Measurements from ENCODE around the gene PLA2G4B. TPM values are rescaled to one million over a fixed set of nuclear protein-coding genes. Genes with fewer than 3 reads are reported as not detected.

PLA2G4B gene, protein sequence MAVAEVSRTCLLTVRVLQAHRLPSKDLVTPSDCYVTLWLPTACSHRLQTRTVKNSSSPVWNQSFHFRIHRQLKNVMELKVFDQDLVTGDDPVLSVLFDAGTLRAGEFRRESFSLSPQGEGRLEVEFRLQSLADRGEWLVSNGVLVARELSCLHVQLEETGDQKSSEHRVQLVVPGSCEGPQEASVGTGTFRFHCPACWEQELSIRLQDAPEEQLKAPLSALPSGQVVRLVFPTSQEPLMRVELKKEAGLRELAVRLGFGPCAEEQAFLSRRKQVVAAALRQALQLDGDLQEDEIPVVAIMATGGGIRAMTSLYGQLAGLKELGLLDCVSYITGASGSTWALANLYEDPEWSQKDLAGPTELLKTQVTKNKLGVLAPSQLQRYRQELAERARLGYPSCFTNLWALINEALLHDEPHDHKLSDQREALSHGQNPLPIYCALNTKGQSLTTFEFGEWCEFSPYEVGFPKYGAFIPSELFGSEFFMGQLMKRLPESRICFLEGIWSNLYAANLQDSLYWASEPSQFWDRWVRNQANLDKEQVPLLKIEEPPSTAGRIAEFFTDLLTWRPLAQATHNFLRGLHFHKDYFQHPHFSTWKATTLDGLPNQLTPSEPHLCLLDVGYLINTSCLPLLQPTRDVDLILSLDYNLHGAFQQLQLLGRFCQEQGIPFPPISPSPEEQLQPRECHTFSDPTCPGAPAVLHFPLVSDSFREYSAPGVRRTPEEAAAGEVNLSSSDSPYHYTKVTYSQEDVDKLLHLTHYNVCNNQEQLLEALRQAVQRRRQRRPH
- 10 to 100 TPM in 2 of 3 donors, 1 to 10 TPM in 1; 7.2 to 21.2 (median 16.4) TPM for polyA plus RNA-seq (ENCODE audit: insufficient read length in 3 of 3)
- long read RNA-seq, donor 1: 0 reads
- long read RNA-seq, donor 2: 0 reads
- long read RNA-seq, donor 3: 0 reads
- long read RNA-seq, donor 4, partial matches to known transcripts: 7 of 7 reads
- long read RNA-seq, donor 4, other reads (novel, unspliced or antisense): 0 of 7 reads
- long read RNA-seq, donor 5: 0 reads
- long read RNA-seq, donor 6: 0 reads
- long read RNA-seq, donor 7: 0 reads
- long read RNA-seq, donor 8: 0 reads
- long read RNA-seq, donor 9: 0 reads
- long read RNA-seq, donor 10: 0 reads
- long read RNA-seq, donor 11: 0 reads
- long read RNA-seq, donor 12, partial matches to known transcripts: 9 of 9 reads
- long read RNA-seq, donor 12, other reads (novel, unspliced or antisense): 0 of 9 reads
- long read RNA-seq, donor 13: 0 reads
- long read RNA-seq, donor 14: 0 reads
- long read RNA-seq, donor 15: 0 reads
- long read RNA-seq, donor 16, partial matches to known transcripts: 0 of 1 reads
- long read RNA-seq, donor 16, other reads (novel, unspliced or antisense): 0 of 1 reads

GRCh38 chr15:41838400-41838897 is at the start of gene PLA2G4B:
Gene PLA2G4B (plus strand): TSS chr15:41838847. CDS start chr15:41838914, 67 bp downstream.
- DNase-seq: no peak

DNA sequence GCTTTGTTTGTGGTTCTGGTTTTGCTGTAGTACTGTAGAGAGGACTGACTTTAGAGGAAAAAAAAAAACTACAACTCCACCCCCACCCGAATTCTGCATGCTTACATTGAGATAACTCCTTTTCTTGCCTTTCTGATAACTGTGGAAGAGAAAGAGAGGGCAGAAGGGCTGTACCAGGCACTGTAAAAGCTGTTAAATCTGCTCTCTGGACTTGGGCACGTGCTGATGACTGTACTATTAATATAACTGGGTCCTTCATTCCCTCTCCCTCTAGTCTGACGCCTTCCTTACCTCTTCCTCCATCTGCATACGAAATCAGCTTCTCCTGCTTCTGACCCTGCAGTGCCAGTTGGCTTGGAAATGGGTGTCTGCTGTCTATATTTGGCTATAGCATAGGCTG is 49.4 kb upstream of the PLA2G4B start:
- no peak for DNase-seq

- no peak for DNase-seq
Observed at GRCh38 chr15:41789662-41790061, 49.0 kb upstream of the PLA2G4B start.

DNA sequence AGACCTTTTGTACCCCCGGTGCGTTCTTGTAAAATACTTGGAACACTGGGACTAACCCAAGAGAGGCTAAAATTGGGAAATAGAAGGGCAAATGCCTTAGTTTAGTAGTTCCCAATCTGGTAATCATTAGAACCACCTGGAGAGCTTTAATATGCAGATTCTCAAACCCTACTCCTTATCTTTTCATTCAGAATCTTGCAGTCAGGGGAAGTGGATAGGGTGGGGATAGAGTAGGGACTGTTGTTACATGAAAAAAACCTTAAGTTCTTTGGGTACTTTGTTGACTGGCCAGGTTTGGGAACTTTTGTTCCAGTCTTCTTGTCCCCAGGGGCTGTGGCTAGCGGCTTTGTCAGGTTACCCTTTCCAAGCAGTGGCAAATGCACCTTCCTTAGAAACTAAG is 48.5 kb upstream of the PLA2G4B start:
- no peak for DNase-seq

DNA sequence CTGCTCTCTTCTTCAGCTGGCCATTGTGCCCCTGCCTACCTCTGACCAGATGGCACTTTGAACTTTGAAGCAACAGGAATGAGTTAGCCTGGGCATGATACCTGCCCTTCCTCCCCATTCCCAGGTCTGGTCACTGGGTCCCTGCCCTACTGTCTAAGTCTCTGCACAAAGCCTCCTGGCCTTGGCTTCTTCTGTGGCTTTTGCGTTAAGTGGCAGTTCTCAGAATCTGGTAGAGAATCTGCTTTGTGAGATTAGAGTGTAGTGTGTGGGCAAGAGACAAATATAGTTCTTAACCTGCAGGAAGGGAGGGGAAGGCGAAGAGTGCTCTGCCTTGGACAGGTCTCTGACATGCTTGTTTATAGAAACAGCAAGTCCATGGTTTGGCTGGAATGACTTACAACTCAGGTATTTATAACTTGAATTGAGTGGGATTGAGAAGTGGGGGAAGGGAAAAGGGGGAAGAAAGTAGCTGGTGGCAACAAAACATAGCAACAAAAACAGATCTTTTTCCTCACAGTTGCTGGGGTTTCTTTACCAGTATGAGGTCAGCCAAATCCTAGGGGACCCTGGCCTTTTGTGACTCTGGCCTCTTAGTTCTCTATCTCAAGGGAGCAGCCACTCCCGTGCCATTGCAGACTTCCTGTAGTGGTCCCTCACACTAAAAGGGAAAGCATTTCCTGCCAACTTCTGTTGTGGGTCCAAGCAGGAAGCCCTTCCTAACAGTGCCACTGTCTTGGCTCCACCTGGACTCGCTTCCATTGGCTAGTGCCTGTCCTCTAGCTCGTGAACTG is 47.7 kb upstream of the PLA2G4B start:
- DNase-seq: no peak

DNA sequence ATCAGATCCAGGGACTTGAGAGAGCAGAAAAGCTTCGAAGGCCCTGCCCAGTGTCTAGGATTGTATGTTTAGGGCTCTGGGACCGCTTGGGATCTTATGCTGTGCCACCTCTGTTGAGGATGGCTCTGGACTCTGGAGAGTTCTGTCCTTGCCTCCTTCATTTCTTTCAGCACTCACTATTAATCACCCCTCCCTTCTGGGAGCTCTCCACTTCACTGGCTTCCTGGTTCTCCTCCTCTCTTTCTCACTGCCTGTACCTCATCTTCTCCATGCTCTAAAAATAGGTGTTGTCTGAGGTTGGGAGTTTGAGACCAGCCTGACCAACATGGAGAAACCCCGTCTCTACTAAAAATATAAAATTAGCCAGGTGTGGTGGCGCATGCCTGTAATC is 47.1 kb upstream of the PLA2G4B start:
- DNase-seq: no peak

- no peak for DNase-seq
Observed at GRCh38 chr15:41792000-41792637, 46.5 kb upstream of the PLA2G4B start.

DNA sequence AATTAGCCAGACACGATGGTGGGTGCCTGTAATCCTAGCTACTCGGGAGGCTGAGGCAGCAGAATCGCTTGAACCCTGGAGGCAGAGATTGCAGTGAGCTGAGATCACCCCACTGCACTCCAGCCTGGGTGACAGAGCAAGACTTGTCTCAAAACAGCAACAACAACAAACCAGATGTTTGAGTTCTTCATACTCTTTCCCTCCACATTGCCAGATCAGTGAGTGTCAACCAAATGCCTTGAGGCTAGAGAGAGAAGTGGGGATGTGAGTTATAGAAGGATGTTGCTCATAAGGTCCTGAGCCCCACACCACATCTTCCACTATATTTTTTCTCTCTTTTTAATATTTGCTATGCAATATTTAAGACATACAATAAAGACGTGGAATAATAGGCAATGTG is 44.6 kb upstream of the PLA2G4B start:
- no peak for DNase-seq

DNA sequence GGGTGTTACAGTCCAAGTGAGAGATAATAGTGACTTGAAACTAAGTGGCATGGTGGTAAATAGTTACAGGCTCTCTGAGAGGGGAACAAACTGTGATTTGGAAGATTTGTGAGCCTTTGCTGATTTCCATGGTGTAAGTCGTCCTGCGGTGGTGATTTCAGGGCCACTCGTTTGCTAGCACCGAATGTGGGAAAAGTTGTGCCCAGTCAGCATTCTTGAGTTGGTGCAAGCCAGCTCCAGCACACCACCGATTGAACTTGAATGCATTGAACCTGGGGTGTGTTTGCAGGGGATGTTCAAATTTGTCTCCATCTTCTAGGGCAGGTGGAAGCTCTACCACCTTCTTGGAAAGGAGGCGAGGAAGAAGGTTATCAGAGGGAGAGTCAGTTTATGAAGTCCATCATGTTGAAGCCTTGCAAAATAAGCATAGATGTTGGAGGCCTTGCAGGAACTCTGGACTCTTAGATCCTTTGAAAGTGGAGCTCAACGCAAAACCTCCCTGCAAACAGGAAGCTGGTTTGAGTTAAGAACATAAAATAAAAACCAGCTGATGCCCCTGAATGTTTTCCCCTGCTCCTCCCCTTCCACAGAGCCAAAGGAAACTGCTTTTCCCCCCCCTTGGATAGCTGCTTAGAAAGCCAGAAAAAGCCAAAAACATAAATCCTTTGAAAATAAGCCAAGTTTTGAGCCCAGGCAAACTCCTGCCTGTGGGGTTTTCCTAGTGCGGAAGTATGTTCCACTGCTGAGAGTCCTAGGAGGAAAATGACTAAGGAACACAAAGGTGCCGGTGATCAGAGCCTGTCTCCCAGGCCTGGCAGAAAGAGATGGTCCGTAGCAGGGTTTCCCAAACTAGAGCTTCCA is 42.4 kb upstream of the PLA2G4B start:
- peak; percentile 44 for DNase-seq

DNA sequence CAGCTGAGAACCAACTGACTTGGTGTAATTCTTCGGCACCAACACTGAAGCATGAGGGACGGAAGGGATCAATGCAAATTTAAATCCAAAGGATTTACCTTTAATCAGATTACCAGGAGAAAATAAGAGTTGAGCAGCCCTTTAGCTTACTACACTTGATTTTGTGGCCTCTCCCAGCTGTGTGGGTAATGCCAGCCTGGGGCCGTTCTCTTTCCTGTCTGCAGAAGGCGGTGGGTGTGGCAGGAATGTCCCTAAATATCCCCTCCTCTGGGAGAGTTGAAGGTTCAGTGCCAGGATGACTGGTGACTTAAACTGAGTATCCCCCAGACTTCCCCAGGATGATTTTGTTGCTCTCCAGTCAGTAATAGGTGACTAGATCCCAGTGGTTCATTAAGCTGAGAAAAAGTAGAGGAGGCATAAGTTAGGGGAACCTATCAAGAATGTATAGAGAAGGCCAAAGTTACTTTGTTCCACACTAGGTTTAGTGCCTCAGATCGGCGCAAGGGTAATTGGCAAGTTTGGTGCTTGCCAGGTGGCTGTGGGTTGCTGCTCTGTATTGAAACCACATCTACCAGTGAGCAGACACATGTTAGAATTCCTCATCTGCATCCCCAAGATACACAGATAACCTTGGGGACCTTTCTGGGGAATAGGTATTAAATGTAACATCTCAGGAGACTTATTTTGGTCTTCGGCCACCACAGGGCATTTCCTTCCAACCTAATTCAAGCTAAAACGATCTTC is 41.3 kb upstream of the PLA2G4B start:
- no peak for DNase-seq

DNA sequence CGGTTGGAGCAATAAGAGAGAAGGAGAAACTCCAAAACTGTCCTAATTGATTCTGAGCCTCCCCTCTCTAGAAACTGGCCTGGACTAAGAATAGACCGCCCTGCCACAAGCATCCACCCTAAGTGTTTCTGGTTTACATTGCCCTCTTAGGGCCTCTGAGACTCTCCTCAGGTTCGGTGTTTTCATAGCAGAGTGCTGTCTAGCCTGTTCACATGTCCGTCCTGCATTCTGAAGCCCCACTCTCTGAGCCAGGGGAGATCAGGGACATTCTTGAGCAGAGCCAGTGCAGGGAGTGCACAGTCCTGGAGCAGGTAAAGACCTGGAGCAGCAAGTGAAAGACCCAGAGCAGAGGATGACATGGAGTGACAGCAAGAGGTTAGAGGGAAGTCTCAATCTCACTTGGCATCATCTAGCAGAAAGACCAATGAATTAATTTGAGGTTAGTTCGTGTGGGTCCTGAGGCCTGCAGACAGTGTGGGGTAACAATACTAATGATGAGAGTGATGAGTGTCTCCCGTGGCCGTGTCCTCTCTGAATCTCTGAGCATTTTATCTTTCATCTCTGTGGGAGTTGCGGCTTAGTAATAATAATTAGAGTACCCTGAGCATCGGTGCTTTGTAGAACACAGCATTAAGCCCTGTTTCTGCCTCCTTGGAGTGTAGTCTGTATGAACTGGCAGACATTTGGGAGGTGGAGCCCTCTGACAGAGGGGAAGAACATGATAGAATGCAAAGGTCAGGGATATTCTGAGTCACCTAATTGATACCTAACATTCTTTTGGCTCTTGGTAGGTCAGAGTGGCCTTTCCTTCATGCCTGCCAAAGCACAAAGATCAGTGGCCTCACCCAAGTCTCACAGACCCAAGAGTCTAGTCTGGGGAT is 39.8 kb upstream of the PLA2G4B start:
- DNase-seq: no peak

DNA sequence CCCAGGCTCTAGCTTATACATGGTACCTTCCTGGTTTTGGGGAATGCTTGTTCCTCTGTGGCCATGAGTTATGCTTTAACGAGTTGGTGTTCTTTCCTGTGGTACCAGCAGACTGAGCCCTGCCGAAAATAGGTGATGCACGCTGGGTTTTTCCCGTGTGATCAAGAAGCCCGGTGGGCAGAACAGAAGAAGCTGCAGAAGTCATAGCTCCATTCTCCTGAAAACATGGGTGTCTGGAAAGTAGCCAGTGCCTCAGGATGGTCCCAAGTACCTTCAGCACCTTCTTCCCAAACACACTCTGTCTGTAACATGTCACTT is 39.2 kb upstream of the PLA2G4B start:
- DNase-seq: no peak

- DNase-seq: no peak
Observed at GRCh38 chr15:41801185-41801584, 37.5 kb upstream of the PLA2G4B start.

DNA sequence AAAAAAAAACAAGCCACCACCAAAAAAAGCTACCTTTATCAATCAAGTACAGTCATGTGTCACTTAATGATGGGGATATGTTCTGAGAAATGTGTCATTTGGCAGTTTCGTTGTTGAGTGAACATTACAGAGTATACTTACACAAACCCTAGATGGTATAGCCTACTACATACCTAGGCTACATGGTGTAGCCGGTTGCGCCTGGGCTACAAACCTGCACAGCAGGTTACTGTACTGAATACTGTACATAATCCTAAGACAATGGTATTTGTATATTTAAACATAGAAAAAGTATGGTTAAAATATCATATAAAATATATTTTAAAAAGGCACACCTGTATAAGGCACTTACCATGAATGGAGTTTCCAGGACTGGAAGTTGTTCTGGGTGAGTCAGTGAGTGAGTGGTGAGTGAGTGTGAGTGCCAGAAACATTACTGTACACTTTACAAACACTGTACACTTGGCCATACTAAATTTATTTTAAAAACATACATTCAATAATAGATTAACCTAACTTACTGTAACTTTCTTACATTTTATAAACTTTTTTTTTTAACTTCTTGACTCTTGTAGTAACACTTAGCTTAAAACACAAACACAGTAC is 36.7 kb upstream of the PLA2G4B start:
- no peak for DNase-seq

DNA sequence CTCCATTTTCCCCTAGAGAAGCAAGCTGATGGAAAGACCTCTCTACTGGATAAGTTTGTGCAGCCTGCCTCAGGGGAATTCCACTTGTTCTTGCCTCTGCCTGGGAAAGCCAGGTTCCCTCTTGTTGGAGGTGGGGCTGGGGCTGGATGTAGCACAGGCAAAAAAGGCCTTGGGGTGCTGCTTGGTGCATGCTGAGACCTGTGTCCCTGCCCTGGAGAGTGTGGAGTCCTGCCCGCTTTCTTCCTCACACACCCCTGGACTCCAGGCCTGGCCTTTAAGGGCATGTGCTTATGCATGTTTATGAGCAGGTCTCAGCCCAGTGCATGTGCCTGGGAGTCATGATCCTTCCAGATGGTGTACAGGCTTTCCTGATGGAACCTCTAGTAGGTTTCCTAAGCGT is 34.3 kb upstream of the PLA2G4B start:
- no peak for DNase-seq

- DNase-seq: no peak
Observed at GRCh38 chr15:41804916-41805666, 33.6 kb upstream of the PLA2G4B start.

DNA sequence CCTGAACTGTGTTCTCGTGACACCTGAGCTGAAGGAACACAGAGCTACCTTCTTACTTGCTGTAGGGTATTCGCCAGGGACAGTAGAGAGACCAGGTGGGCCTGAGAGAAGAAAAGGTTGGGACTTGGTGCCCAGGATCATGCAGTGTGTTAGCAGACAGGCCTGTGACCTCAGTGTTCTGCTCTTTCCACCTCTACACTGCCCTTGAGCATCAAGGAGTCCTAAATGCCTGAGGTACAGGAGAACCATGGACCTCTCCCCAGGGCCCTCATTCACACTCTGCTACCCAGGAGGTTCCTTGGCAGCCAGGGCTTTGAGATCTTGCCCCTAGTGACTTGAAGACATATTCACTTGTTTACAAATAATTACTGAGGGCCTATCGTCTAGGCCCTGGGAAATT is 32.9 kb upstream of the PLA2G4B start:
- no peak for DNase-seq
